ENCODE results near the gene MMRN2.

The MMRN2 gene

GRCh38 chr10:86944907-86945306 is 12.5 kb downstream of the MMRN2 start:
- no peak for ATAC-seq
- TF ChIP-seq PPARA (CRISPR knock-in tag; IDR thresholded peaks at IDR 0.05; ENCODE audit: borderline replicate concordance) = no peak
- TF ChIP-seq ESRRG (CRISPR knock-in tag; IDR thresholded peaks at IDR 0.05) = no peak
- no peak for TF ChIP-seq PATZ1 (CRISPR knock-in tag; IDR thresholded peaks at IDR 0.05; ENCODE audit: borderline replicate concordance)
- TF ChIP-seq BACH2 (CRISPR knock-in tag; IDR thresholded peaks at IDR 0.05; ENCODE audit: borderline replicate concordance) = no peak
- no peak for TF ChIP-seq CREB5 (CRISPR knock-in tag; IDR thresholded peaks at IDR 0.05; ENCODE audit: low read depth)
- TF ChIP-seq ZNF565 (CRISPR knock-in tag; conservative IDR thresholded peaks at IDR 0.05; ENCODE audit: low read depth) = no peak
- TF ChIP-seq CSRNP3 (CRISPR knock-in tag; IDR thresholded peaks at IDR 0.05) = no peak
- TF ChIP-seq SNAI2 (CRISPR knock-in tag; IDR thresholded peaks at IDR 0.05) = no peak
- no peak for TF ChIP-seq ARNTL (CRISPR knock-in tag; IDR thresholded peaks at IDR 0.05; ENCODE audit: borderline replicate concordance, low read depth)
- no peak for TF ChIP-seq ZC3H10 (CRISPR knock-in tag; IDR thresholded peaks at IDR 0.05)
- TF ChIP-seq CSDC2 (CRISPR knock-in tag; IDR thresholded peaks at IDR 0.05) = no peak
- no peak for TF ChIP-seq TSHZ2 (CRISPR knock-in tag; IDR thresholded peaks at IDR 0.05)
- TF ChIP-seq TCF4 (CRISPR knock-in tag; IDR thresholded peaks at IDR 0.05; ENCODE audit: borderline replicate concordance) = no peak
- TF ChIP-seq RARB (CRISPR knock-in tag; IDR thresholded peaks at IDR 0.05) = no peak
- no peak for TF ChIP-seq GLIS3 (CRISPR knock-in tag; IDR thresholded peaks at IDR 0.05)
- no peak for TF ChIP-seq ZNF8 (CRISPR knock-in tag; IDR thresholded peaks at IDR 0.05)
- TF ChIP-seq ZFP30 (CRISPR knock-in tag; IDR thresholded peaks at IDR 0.05) = no peak
- TF ChIP-seq POU6F1 (CRISPR knock-in tag; IDR thresholded peaks at IDR 0.05; ENCODE audit: borderline replicate concordance, low read depth) = no peak
- TF ChIP-seq ZFP3 (CRISPR knock-in tag; IDR thresholded peaks at IDR 0.05) = no peak
- TF ChIP-seq TOX (CRISPR knock-in tag; IDR thresholded peaks at IDR 0.05; ENCODE audit: borderline replicate concordance) = no peak

DNA sequence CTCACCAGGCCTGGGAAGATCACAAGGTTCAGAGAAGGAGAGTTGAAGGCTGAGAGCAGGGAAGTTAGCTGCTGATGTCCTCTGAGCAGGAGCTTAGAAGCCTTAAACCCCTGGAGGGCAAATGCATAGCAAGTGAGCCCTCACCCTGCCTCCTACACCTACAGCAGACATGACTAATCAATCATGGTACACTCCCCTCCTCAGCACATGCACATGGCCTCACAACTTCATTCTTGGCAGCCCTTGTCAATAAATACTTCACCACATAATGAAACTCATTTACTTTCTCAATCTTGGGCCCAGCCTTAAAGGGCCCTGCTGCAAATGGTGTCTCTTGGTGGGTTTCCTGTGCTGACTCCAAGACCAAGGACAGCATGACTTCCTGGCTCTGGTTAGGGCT is 12.9 kb downstream of the MMRN2 start:
- TF ChIP-seq GLIS3 (CRISPR knock-in tag; IDR thresholded peaks at IDR 0.05) (no peak), ZC3H10 (CRISPR knock-in tag; IDR thresholded peaks at IDR 0.05) (no peak), ARNTL (CRISPR knock-in tag; IDR thresholded peaks at IDR 0.05; ENCODE audit: borderline replicate concordance, low read depth) (no peak), ESRRG (CRISPR knock-in tag; IDR thresholded peaks at IDR 0.05) (no peak), ZFP3 (CRISPR knock-in tag; IDR thresholded peaks at IDR 0.05) (no peak)
- ATAC-seq = no peak

DNA sequence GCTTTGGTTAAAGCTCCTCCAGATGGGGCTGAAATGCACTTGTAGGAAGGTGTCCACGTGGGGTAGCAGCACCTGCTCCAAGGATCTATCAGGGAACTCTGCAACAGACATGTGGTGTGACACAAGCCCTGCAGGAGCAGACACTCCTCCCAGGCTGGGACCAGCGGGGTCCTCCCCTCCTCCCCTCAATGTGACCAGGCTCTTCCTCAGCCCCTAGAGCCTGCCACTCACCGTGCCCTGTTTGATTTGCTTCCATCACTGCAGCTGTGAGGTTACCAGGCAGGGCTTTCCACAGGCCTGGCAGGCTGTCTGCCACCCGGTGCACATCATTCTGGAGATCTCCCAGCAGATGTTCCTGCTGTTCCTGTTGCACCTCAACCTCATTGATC is 13.4 kb downstream of the MMRN2 start:
- no peak for ATAC-seq
- TF ChIP-seq ARNTL (CRISPR knock-in tag; IDR thresholded peaks at IDR 0.05; ENCODE audit: borderline replicate concordance, low read depth) (no peak), CREB5 (CRISPR knock-in tag; IDR thresholded peaks at IDR 0.05; ENCODE audit: low read depth) (no peak), ZFP3 (CRISPR knock-in tag; IDR thresholded peaks at IDR 0.05) (no peak), POU6F1 (CRISPR knock-in tag; IDR thresholded peaks at IDR 0.05; ENCODE audit: borderline replicate concordance, low read depth) (no peak), ZNF70 (CRISPR knock-in tag; IDR thresholded peaks at IDR 0.05) (no peak), TSHZ2 (CRISPR knock-in tag; IDR thresholded peaks at IDR 0.05) (no peak), ZC3H10 (CRISPR knock-in tag; IDR thresholded peaks at IDR 0.05) (no peak), CSDC2 (CRISPR knock-in tag; IDR thresholded peaks at IDR 0.05) (no peak), ISL1 (CRISPR knock-in tag; IDR thresholded peaks at IDR 0.05) (no peak), ZFP30 (CRISPR knock-in tag; IDR thresholded peaks at IDR 0.05) (no peak), ESRRG (CRISPR knock-in tag; IDR thresholded peaks at IDR 0.05) (no peak), RARB (CRISPR knock-in tag; IDR thresholded peaks at IDR 0.05) (no peak), ZNF8 (CRISPR knock-in tag; IDR thresholded peaks at IDR 0.05) (no peak), TCF4 (CRISPR knock-in tag; IDR thresholded peaks at IDR 0.05; ENCODE audit: borderline replicate concordance) (no peak)

Data from SK-N-SH treated with all-trans-retinoic acid at 6 μM for 48 hours (cell line).